GM12892 (cell line): ENCODE data around the gene SET.

Experiments used
- POLR2A ChIP-seq: IDR thresholded peaks from 2 replicates; pipeline ENCODE4 v1.6.1; 2011; ENCODE audit warnings: low read depth, low read length, control low read depth
- POLR2AphosphoS5 ChIP-seq: IDR thresholded peaks from 2 replicates; pipeline ENCODE4 v1.6.1; 2011; ENCODE audit warnings: low read depth, low read length, control low read depth
- TAF1 ChIP-seq: IDR thresholded peaks from 2 replicates; pipeline ENCODE4 v1.6.1; 2011; ENCODE audit warnings: low read depth, mild to moderate bottlenecking, control low read depth, low read length, borderline replicate concordance

GRCh38 chr9:128728298-128728697 is 39.3 kb downstream of the SET start:
- no peak for TF ChIP-seq POLR2AphosphoS5
- no peak for TF ChIP-seq POLR2A
- no peak for TF ChIP-seq TAF1
